GM21423 (cell line): ENCODE data around the gene ANP32A.
A peak's percentile ranks its signal among the peaks of the same experiment; 100 is the strongest.

Experiments
- ATAC-seq: cut with Tn5 transposase; IDR thresholded peaks from one replicate; pipeline ENCODE4 v1.9.1; 2021; ENCODE audit warnings: mild to moderate bottlenecking, moderate library complexity; ENCODE audit not compliant: unreplicated experiment

ANP32A gene

GRCh38 chr15:68800875-68801274, 19.8 kb downstream of the ANP32A start:
- ATAC-seq: no peak

- no peak for ATAC-seq
These were observed 22.2 kb downstream of the ANP32A start for GRCh38 chr15:68798346-68799094.

DNA sequence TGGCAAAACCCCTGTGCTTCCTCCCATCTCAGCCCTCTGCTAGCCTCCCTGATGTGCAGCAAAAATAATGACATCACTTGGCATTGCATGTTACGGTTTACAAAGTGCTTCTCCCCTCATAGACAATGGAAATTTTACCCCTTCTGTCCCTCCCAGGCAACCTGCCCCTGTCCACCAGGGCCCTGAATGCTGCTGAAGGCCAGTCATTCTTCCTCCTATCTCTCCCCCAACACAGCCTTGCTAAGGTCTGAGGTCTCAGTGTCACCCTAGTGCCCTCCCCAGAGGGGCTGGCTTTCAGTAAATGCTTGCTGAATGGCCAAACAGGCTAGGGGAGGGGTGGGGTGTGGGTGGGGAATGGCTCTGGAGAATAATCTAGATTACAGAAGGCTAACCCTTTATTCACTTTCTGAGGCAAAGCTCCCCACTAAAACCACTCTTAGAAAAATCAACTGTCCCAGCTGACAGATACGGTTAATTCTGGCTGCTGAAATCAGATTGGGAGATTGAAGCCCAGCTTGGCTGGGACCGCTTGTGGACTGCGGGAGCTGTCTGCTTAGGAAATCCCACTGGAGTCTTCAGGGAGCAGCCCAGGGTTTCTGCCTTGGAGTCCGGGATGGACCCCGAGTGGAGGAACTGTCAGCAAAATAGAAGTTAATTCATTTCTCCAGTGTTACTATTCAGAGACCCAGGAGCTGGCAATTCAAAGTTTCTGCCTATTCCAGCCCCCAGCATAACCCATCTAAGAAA, 22.9 kb downstream of the ANP32A start:
- ATAC-seq: no peak

- no peak for ATAC-seq
These were observed 23.5 kb downstream of the ANP32A start for GRCh38 chr15:68797191-68797590.

- no peak for ATAC-seq
These were observed 24.1 kb downstream of the ANP32A start for GRCh38 chr15:68796576-68796975.

DNA sequence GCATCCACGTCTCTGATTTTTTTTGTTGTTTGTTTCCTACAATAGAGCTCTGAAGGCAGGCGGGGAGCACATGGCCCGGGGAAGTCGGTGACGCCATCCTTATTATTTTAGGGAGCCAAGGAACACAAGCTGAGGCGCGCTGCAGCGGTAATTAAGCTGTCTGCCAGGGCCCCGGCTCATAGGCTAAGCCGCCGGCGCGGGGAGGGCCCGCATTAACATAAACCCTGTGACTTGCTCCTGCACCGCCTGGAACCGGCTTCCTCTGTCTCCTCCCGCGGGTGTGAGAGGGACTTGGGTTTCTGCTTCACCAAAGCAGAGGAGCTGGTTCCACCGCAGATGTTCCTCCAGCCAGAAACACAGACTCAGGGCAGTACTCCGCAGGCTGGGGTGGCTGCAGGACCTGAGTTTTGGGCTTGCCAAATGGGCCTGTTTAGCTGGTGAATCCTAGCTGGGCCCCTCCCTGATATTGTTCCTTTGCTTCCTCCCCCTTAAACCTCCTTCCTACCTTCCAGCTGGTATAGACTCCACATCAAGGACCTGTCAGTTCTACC, 25.3 kb downstream of the ANP32A start:
- peak; percentile 48 for ATAC-seq

- ATAC-seq: no peak
These were observed 25.8 kb downstream of the ANP32A start for GRCh38 chr15:68794863-68795262.

DNA sequence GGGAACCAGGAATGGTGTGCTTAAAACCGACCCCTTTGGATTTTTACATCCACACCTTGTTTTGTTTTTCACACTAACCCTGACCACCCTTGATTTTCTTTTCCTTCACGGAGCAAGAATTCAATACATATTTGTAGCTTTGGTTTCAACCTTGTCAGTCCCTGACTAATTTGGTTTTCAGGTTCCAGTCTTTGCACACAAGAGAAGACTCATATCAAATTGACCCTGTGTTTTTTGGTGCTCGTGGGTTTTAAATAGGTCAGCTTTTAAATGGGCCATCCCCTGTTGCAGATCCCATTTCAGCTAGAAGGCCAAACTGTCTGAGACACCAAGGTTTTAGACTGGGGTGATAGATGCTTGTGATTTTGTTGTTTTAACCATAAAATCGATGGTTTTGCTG, 26.4 kb downstream of the ANP32A start:
- ATAC-seq: no peak

DNA sequence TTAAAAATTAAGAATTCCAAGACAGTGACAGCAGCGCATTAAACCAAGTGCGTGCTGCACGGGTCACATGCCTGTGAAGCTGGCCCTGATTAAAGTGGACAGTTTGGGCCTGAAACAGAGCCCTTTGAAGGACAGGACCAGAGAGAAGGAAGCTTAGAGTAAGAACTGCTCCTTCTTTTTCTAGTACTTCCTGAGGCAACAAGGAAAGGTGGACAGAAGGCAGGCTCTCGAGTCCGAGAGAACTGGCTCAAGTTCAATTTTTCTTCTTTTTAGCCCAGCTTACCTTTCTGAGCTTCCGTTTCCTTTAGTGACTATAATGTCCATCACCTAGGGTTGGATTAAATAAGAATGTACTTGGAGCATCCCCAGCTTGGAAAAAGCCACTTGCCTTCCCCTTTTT, 26.9 kb downstream of the ANP32A start:
- ATAC-seq: no peak

GRCh38 chr15:68792901-68793766, 27.6 kb downstream of the ANP32A start:
- ATAC-seq: no peak

- peak; percentile 56 for ATAC-seq
These were observed 29.0 kb downstream of the ANP32A start for GRCh38 chr15:68791431-68792283.

- ATAC-seq: no peak
These were observed 29.8 kb downstream of the ANP32A start for GRCh38 chr15:68790910-68791309.

- no peak for ATAC-seq
These were observed 30.5 kb downstream of the ANP32A start for GRCh38 chr15:68790242-68790575.

GRCh38 chr15:68789534-68790241, 31.0 kb downstream of the ANP32A start:
- ATAC-seq: no peak

GRCh38 chr15:68789091-68789490, 31.6 kb downstream of the ANP32A start:
- no peak for ATAC-seq

DNA sequence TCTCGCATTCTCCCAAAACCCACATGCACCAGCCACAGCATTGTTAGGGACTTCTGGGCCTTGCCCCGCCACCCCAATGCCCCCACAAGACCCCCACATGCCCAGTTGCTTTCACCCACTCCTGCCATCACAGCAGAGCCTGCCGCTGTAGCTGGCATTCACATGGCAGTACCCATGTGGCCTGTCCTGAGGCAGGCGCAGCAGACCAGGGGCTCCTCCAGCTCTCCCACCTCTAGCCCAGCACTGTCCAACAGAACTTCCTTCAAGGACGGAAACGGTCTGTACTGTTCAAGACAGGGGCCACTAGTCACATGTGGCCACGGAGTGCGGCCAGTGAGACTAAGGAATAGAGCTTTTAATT, 32.5 kb downstream of the ANP32A start:
- no peak for ATAC-seq

DNA sequence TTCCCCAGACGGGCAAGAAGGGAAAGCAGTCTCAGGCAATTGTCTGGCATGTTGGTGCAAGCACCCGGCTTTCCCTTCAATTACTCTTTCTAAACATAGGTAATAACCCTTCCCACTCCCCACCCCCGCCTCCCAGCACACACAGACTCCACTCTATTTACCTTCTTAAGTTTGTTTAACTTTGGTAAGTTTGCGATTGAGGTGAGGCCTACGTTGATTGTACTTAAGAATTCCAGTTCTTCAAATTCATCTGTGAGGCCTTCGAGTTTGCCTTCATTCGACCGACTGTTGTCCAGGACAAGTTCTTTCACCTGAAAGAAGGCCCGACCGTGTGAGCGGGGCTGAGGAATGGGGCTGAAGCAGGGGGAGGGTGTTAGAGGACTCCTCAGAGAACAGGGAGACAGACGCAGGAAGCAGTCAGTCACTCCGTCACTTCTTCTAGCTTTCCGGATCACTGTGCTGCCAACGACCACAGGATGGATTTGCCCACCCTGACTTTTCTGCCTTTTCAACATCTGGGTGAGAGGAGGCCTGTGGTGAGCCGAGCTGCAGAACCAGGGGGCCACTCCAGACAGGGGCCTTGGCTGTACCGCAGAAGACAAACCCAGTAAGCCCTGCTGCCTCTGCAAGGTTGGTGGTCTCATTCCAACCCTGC, 33.0 kb downstream of the ANP32A start:
- ATAC-seq: no peak

DNA sequence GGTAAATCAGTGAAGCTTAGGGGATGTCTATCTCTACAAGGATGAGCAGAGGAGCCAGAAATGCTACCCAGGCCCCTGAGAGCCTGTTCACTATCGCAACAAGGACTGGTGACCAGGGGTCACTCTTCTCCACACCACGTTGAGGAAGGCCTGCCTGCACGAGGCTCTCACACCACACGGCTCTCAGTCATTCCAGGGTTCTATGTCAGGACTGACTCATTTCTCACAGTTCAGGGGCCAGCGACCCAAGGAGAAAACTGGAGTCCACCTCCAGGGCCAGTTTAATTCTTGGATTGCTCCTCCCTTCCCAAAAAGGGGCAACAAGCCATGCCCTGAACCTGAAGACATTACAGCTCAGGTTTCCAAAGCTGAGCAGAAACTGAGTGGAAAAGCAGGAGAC, 33.9 kb downstream of the ANP32A start:
- ATAC-seq: no peak

DNA sequence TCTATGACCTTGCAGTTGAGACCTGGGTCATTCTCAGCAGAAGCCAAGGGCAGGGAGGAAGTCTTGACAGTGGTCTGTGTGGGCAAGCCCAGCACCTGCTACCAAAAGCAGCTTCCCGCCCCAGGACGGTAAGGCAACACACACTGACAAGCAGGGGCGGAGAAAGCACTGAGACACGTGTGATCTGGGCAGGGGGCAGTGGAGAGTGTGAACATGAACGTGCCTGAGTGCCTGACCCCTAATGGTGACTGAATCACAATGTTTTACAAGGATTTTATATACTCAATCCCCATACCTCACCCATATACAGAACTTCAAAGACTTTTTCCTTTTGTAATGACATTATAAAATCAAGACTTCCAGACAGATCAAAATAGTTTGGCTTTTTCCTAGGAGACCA, 35.2 kb downstream of the ANP32A start:
- ATAC-seq: no peak
